ENCODE results near the gene TANGO2.
A peak's percentile ranks its signal among the peaks of the same experiment; 100 is the strongest.

The TANGO2 gene

GRCh38 chr22:20032407-20032991 lies 11.6 kb downstream of the TANGO2 start:
- in situ Hi-C loops (cut with MboI; ENCODE audit: low pct_unique_long_range_greater_than_20kb, low sequenced_read_pairs, unreplicated experiment): no loop called here
- no peak for TF ChIP-seq CTCF (IDR thresholded peaks at IDR 0.05; ENCODE audit: extremely low read depth, insufficient read depth, missing control alignments)
- DNase-seq (ENCODE audit: low spot score): no peak

- no peak for DNase-seq (ENCODE audit: low spot score)
- no peak for TF ChIP-seq CTCF (IDR thresholded peaks at IDR 0.05; ENCODE audit: extremely low read depth, insufficient read depth, missing control alignments)
- in situ Hi-C loops (cut with MboI; ENCODE audit: low pct_unique_long_range_greater_than_20kb, low sequenced_read_pairs, unreplicated experiment): no loop called here
These were observed 12.3 kb downstream of the TANGO2 start for GRCh38 chr22:20033045-20033706.

GRCh38 chr22:20034143-20034542 lies 13.2 kb downstream of the TANGO2 start:
- in situ Hi-C loops (cut with MboI; ENCODE audit: low pct_unique_long_range_greater_than_20kb, low sequenced_read_pairs, unreplicated experiment): no loop called here
- peak; percentile 58 for DNase-seq (ENCODE audit: low spot score)
- TF ChIP-seq CTCF (IDR thresholded peaks at IDR 0.05; ENCODE audit: extremely low read depth, insufficient read depth, missing control alignments): no peak

GRCh38 chr22:20035375-20036083 lies 14.6 kb downstream of the TANGO2 start:
- no peak for DNase-seq (ENCODE audit: low spot score)
- TF ChIP-seq CTCF (IDR thresholded peaks at IDR 0.05; ENCODE audit: extremely low read depth, insufficient read depth, missing control alignments): no peak
- in situ Hi-C loops (cut with MboI; ENCODE audit: low pct_unique_long_range_greater_than_20kb, low sequenced_read_pairs, unreplicated experiment): no loop called here

- DNase-seq (ENCODE audit: low spot score): no peak
- in situ Hi-C loops (cut with MboI; ENCODE audit: low pct_unique_long_range_greater_than_20kb, low sequenced_read_pairs, unreplicated experiment): no loop called here
- no peak for TF ChIP-seq CTCF (IDR thresholded peaks at IDR 0.05; ENCODE audit: extremely low read depth, insufficient read depth, missing control alignments)
These were observed 15.2 kb downstream of the TANGO2 start for GRCh38 chr22:20036084-20036482.

GRCh38 chr22:20036535-20037392 lies 15.9 kb downstream of the TANGO2 start:
- DNase-seq (ENCODE audit: low spot score): no peak
- in situ Hi-C loops (cut with MboI; ENCODE audit: low pct_unique_long_range_greater_than_20kb, low sequenced_read_pairs, unreplicated experiment): no loop called here
- no peak for TF ChIP-seq CTCF (IDR thresholded peaks at IDR 0.05; ENCODE audit: extremely low read depth, insufficient read depth, missing control alignments)
